Fibroblast of lung (primary cell): ENCODE results near the gene CDC42EP5. TPM values are rescaled to one million over a fixed set of nuclear protein-coding genes. Genes with fewer than 3 reads are reported as not detected.

Experiments used
- DNase-seq, 2 donors: peaks; one replicate each; pipeline versions ENCODE4 v3.0.0 to v3.0.0-alpha.2; 2010; ENCODE audit warnings: low read depth in 2 of 2
- H2AFZ ChIP-seq: 2 replicates; pipeline ENCODE4 v1.5.1; 2012; ENCODE audit warnings: low read length, control low read depth, inconsistent platforms
- H3K27ac ChIP-seq: 2 replicates; pipeline ENCODE4 v1.5.1; 2011; ENCODE audit warnings: low read length, control low read depth; ENCODE audit not compliant: insufficient read depth
- H3K27me3 ChIP-seq: 2 replicates; pipeline ENCODE4 v1.5.1; 2011; ENCODE audit warnings: mild to moderate bottlenecking, low read length; ENCODE audit not compliant: control insufficient read depth, insufficient read depth
- H3K36me3 ChIP-seq: 2 replicates; pipeline ENCODE4 v1.5.1; 2011; ENCODE audit warnings: low read length; ENCODE audit not compliant: control insufficient read depth, insufficient read depth
- H3K4me1 ChIP-seq: 2 replicates; pipeline ENCODE4 v1.5.1; 2011; ENCODE audit warnings: low read length; ENCODE audit not compliant: control insufficient read depth, insufficient read depth; ENCODE audit errors: extremely low read depth
- H3K4me2 ChIP-seq: 2 replicates; pipeline ENCODE4 v1.5.1; 2011; ENCODE audit warnings: low read length, control low read depth; ENCODE audit not compliant: insufficient read depth; ENCODE audit errors: extremely low read depth
- H3K4me3 ChIP-seq, 4 experiments: fragments of 200-600 bp in 1 of 4; sonication (generic) in 1 of 4; replicated peaks in 1 of 4; 2 replicates each; pipeline ENCODE4 v1.5.1; 2011 to 2016; ENCODE audit warnings: low read length in 4 of 4, low read depth in 3 of 4, mild to moderate bottlenecking in 3 of 4, control low read depth in 2 of 4, inconsistent platforms in 1 of 4, mixed read lengths in 1 of 4; ENCODE audit not compliant: insufficient read depth in 1 of 4; ENCODE audit errors: control extremely low read depth in 1 of 4
- H3K79me2 ChIP-seq: 2 replicates; pipeline ENCODE4 v1.5.1; 2012; ENCODE audit warnings: mild to moderate bottlenecking, low read length, inconsistent platforms; ENCODE audit not compliant: control insufficient read depth, insufficient read depth
- H3K9ac ChIP-seq: 2 replicates; pipeline ENCODE4 v1.5.1; 2011; ENCODE audit warnings: mild to moderate bottlenecking, low read length, control low read depth; ENCODE audit not compliant: insufficient read depth
- H3K9me3 ChIP-seq: 2 replicates; pipeline ENCODE4 v1.5.1; 2012; ENCODE audit warnings: low read depth, low read length; ENCODE audit not compliant: control insufficient read depth, insufficient read depth
- H4K20me1 ChIP-seq: 2 replicates; pipeline ENCODE4 v1.5.1; 2011; ENCODE audit warnings: low read length; ENCODE audit not compliant: control insufficient read depth, insufficient read depth; ENCODE audit errors: extremely low read depth
- EZH2 ChIP-seq: IDR thresholded peaks from 2 replicates; pipeline ENCODE4 v1.5.1; 2012; ENCODE audit warnings: low read length, control low read depth, mild to moderate bottlenecking; ENCODE audit errors: missing control alignments
- polyA plus RNA-seq, 2 donors: library from polyadenylated mRNA; depleted of rRNA in 1 of 2; stranded (reverse) in 1 of 2; unstranded in 1 of 2; fragments of >200 nt; gene quantifications; 2 replicates each; pipeline ENCODE4 v1.2.1, GENCODE V29; 2011 to 2012; ENCODE audit warnings: missing spikeins in 1 of 2
- total RNA-seq: library from RNA; depleted of rRNA; stranded (reverse); fragments of >200 nt; gene quantifications from 2 replicates; pipeline ENCODE4 v1.2.1, GENCODE V29; 2014
- TF ChIP-seq, protein P1 (sequence below), 2 donors: IDR thresholded peaks in 1 of 2; conservative IDR thresholded peaks in 1 of 2; 1 replicate in 1 of 2; 2 replicates in 1 of 2; pipeline ENCODE4 v1.5.1; 2011 to 2012; ENCODE audit warnings: low read length in 2 of 2, control low read depth in 1 of 2, inconsistent platforms in 1 of 2, low read depth in 1 of 2, mild to moderate bottlenecking in 1 of 2

CDC42EP5 gene
- total and polyA plus RNA-seq, 2 donors (not counting 1 experiment from before 2014, with no cell fraction given), result 7.2 to 14.7 TPM

DNA sequence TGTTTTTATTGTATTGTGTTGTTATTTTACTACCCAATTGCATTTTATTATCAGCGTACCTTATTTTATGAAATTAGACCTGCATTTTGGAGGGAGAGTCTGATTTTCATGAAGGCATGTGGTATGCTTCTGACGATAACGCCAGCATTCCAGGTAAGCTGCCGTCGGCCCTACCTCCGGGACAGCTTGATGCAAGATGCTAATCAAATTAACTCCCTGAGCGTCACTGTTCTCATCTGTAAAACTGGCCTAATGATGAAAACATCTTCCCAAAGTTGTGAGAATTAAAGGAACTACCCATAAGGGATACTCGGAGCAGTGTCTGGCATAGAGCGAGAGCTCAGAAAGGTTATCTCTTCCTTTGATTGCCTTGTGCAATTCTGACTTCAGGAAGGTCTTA, 16.7 kb upstream of the CDC42EP5 start:
- H3K27me3 ChIP-seq, result no peaks in the 10 kb centered on the region
- no peaks in the 10 kb centered on the region for H3K9me3 ChIP-seq
- DNase-seq, result no peak
- H3K79me2 ChIP-seq, result no peaks in the 10 kb centered on the region
- no peak overlapping the region for H3K9ac ChIP-seq
- H3K36me3 ChIP-seq, result no peaks in the 10 kb centered on the region
- H3K4me1 ChIP-seq, result no peaks in the 10 kb centered on the region
- H3K27ac ChIP-seq, result no peak overlapping the region
- TF ChIP-seq, protein P1, sequence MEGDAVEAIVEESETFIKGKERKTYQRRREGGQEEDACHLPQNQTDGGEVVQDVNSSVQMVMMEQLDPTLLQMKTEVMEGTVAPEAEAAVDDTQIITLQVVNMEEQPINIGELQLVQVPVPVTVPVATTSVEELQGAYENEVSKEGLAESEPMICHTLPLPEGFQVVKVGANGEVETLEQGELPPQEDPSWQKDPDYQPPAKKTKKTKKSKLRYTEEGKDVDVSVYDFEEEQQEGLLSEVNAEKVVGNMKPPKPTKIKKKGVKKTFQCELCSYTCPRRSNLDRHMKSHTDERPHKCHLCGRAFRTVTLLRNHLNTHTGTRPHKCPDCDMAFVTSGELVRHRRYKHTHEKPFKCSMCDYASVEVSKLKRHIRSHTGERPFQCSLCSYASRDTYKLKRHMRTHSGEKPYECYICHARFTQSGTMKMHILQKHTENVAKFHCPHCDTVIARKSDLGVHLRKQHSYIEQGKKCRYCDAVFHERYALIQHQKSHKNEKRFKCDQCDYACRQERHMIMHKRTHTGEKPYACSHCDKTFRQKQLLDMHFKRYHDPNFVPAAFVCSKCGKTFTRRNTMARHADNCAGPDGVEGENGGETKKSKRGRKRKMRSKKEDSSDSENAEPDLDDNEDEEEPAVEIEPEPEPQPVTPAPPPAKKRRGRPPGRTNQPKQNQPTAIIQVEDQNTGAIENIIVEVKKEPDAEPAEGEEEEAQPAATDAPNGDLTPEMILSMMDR (conservative IDR thresholded peaks at IDR 0.05 in 1 of 2, IDR thresholded peaks at IDR 0.05 in 1 of 2; ENCODE audit: low read depth in 1 of 2, low read length in 2 of 2), result no peak
- no peak for TF ChIP-seq EZH2
- no peaks in the 10 kb centered on the region for H4K20me1 ChIP-seq
- H2AFZ ChIP-seq, result no peak overlapping the region
- no peak overlapping the region for H3K4me2 ChIP-seq
- H3K4me3 ChIP-seq, result no peak overlapping the region

DNA sequence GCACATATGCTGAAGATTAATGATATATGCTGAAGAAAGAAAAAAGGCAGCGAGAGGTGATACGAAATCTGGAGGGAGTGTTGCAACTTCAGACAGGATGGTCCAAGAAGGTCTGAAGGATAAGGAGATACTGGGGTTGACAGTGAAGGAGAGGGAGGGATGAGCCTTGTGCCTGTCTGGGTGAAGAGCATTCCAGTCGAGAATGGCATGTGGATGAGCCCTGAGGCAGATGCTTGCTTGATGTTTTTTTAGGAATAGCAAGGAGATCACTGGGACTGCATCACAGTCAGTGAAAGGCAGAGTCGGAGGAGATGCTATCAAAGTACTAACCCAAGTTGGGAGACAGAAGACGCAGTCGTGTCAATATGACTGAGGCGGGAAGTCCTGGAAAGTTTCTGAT, 16.2 kb upstream of the CDC42EP5 start:
- Histone ChIP-seq H3K9ac (no peak overlapping the region), H3K4me1 (no peaks in the 10 kb centered on the region), H2AFZ (no peak overlapping the region), H4K20me1 (no peaks in the 10 kb centered on the region), H3K27ac (no peak overlapping the region), H3K27me3 (no peaks in the 10 kb centered on the region), H3K4me3 (no peak overlapping the region), H3K79me2 (no peaks in the 10 kb centered on the region), H3K4me2 (no peak overlapping the region), H3K9me3 (no peaks in the 10 kb centered on the region), H3K36me3 (no peaks in the 10 kb centered on the region)
- DNase-seq, result no peak
- TF ChIP-seq, protein P1 (conservative IDR thresholded peaks at IDR 0.05 in 1 of 2, IDR thresholded peaks at IDR 0.05 in 1 of 2; ENCODE audit: low read depth in 1 of 2, low read length in 2 of 2), result no peak
- TF ChIP-seq EZH2, result no peak

GRCh38 chr19:54485851-54486250, 12.8 kb upstream of the CDC42EP5 start:
- no peaks in the 10 kb centered on the region for H3K4me1 ChIP-seq
- H3K27me3 ChIP-seq, result no peaks in the 10 kb centered on the region
- no peak overlapping the region for H2AFZ ChIP-seq
- H3K79me2 ChIP-seq, result no peaks in the 10 kb centered on the region
- DNase-seq, result no peak
- H3K27ac ChIP-seq, result no peak overlapping the region
- no peak overlapping the region for H3K4me3 ChIP-seq
- H3K4me2 ChIP-seq, result no peak overlapping the region
- H3K9me3 ChIP-seq, result no peaks in the 10 kb centered on the region
- TF ChIP-seq, protein P1 (conservative IDR thresholded peaks at IDR 0.05 in 1 of 2, IDR thresholded peaks at IDR 0.05 in 1 of 2; ENCODE audit: low read depth in 1 of 2, low read length in 2 of 2), result no peak
- no peak for TF ChIP-seq EZH2
- H4K20me1 ChIP-seq, result no peaks in the 10 kb centered on the region
- H3K36me3 ChIP-seq, result no peaks in the 10 kb centered on the region
- H3K9ac ChIP-seq, result no peak overlapping the region
